Spleen (tissue), 7 donors: ENCODE data around the gene GC.
"Not testable (repeated sequence)": the region's sequence is repeated elsewhere in the genome, so short reads cannot be mapped to it uniquely, and the experiment has no call there.

Experiments
- POLR2A ChIP-seq, 3 donors: fragments of 450-650 bp; IDR thresholded peaks; one replicate each; pipeline ENCODE4 v1.5.1; 2017; ENCODE audit warnings: antibody characterized with exemption in 3 of 3, mild to moderate bottlenecking in 1 of 3
- POLR2AphosphoS5 ChIP-seq, 3 donors: sonication (generic); formaldehyde crosslinking; IDR thresholded peaks; one replicate each; pipeline ENCODE4 v1.5.1; 2017; ENCODE audit warnings: antibody characterized with exemption in 3 of 3
- TF ChIP-seq, protein P1 (sequence below), 11 experiments: fragments of 200-600 bp in 7 of 11; fragments of 450-650 bp in 4 of 11; sonication (generic) in 4 of 11; IDR thresholded peaks in 8 of 11; conservative IDR thresholded peaks in 3 of 11; 1 replicate in 7 of 11; 2 replicates in 4 of 11; pipeline versions ENCODE4 v1.4.0 to v1.8.0; 2016 to 2021; ENCODE audit warnings: antibody characterized with exemption in 11 of 11, inconsistent platforms in 4 of 11, mild to moderate bottlenecking in 1 of 11
- donor health status: DM: no; HTN: no; CAD: no; lungs with moderate emphysema.
- donor health status: DM: no; HTN: no; CAD: no.
- donor health status: DM: no; HTN: no; CAD: no.

DNA sequence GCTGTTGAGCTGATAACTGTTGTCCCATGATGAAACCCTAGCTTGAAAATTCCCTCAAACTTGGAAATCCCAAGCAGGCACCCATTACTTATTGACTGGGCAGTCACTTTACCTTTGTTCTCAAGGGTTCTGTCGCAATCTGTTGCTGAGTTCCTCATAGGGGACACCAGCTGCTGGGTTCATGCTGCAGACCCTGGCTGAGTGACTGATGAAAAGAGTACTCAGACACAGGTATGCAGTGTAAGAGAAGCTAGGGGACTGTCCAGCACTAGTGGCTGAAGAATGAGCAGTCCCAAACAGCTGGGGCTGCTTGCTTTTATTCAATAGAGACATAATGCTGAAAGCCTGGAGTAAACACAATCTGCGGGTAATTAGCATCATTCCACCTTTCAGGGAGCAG, 21.4 kb upstream of the GC start:
- not testable (repeated sequence) for TF ChIP-seq POLR2A, POLR2AphosphoS5 (IDR thresholded peaks at IDR 0.05)
- TF ChIP-seq, protein P1, sequence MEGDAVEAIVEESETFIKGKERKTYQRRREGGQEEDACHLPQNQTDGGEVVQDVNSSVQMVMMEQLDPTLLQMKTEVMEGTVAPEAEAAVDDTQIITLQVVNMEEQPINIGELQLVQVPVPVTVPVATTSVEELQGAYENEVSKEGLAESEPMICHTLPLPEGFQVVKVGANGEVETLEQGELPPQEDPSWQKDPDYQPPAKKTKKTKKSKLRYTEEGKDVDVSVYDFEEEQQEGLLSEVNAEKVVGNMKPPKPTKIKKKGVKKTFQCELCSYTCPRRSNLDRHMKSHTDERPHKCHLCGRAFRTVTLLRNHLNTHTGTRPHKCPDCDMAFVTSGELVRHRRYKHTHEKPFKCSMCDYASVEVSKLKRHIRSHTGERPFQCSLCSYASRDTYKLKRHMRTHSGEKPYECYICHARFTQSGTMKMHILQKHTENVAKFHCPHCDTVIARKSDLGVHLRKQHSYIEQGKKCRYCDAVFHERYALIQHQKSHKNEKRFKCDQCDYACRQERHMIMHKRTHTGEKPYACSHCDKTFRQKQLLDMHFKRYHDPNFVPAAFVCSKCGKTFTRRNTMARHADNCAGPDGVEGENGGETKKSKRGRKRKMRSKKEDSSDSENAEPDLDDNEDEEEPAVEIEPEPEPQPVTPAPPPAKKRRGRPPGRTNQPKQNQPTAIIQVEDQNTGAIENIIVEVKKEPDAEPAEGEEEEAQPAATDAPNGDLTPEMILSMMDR (IDR thresholded peaks at IDR 0.05 in 8 of 11, conservative IDR thresholded peaks at IDR 0.05 in 3 of 11) = not testable (repeated sequence)
